HG02885 (cell line): ENCODE measurements around the gene HINT2.

Experiments
- ATAC-seq: cut with Tn5 transposase; IDR thresholded peaks from one replicate; pipeline ENCODE4 v1.9.1; 2021; ENCODE audit warnings: mild to moderate bottlenecking; ENCODE audit not compliant: unreplicated experiment, poor library complexity

Gene HINT2

DNA sequence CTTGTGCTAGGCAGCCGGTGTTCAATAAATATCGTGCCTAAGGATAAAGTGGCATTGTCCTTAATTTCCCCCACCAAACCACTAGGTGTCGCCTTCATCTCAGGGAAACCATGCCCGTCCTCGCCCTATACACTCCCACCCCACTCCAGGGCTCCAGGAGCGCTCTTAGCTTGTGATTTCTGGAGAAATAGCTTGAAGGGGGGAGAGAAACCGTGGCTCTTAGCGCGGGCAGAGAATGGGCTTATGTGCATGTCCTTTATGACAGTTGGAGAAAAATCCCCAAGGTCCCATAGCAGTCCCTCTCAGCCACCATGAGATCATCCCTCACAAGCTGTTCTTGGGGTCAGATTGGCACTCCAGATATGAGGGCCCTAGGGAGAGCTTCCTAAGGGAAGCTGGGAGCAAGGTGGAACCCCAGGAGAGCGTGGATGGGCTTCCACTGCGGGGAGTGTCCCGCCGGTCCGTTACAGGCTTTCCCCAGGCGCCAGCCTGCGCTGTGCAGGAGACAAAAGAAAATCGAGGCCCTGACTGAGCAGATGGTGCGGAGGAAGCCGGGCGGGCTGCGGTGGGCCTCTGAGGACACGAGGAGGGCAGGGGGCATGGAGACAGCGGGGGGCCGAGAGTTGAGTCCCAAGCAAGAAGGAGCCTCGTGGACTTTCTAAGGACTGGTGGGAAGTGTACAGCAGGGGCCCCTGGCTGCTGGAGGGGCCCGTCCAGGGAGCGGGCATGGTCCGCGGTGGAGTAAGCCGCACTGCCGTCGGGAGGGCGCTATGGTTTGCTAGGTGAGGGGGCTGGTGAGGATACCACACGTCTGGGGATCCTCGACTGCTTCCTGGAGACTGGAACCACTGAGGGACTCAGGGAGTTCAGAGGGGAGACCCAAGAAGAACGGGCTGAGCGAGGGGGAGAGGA is 24.2 kb downstream of the HINT2 start:
- no peak for ATAC-seq

GRCh38 chr9:35790025-35790384 is 24.8 kb downstream of the HINT2 start:
- no peak for ATAC-seq

- ATAC-seq, result no peak
Observed at GRCh38 chr9:35789541-35789940, 25.3 kb downstream of the HINT2 start.

DNA sequence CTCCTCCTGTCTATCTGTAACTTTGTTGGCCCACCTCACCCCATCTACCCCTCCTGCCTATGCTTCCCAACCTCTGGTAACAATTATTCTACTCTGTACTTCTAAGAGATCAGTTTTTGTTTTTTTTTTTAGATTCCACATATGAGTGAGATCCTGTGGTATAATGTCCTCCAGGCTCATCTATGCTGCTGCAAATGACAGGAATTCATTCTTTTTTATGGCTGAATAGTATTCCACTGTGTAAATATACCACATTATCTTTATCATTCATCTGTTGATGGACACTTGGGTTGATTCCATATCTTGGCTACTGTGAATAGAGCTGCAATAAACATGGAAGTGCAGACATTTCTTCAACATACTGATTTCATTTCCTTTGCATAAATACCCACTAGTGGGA is 31.4 kb downstream of the HINT2 start:
- ATAC-seq, result no peak

DNA sequence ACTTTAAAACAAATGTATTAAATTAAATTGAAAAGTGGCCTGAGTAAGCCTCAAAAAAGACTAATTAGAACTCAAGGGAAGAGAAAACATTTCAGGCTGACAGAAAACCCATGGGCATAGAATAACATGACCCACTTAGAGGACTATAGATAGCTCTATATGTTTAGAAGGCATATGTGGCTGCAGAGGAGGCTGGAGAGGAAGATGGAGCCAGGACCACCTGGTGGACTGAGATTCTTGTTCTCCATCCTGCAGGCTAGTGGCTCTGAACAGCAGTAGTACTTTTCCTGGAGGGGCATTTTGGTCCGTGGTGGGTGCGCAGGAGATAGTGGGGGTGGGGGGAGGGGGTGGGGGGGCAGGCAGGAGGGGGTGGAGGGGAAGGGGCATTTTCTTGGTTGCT is 33.8 kb downstream of the HINT2 start:
- no peak for ATAC-seq

- ATAC-seq, result no peak
Observed at GRCh38 chr9:35778496-35778895, 36.3 kb downstream of the HINT2 start.

DNA sequence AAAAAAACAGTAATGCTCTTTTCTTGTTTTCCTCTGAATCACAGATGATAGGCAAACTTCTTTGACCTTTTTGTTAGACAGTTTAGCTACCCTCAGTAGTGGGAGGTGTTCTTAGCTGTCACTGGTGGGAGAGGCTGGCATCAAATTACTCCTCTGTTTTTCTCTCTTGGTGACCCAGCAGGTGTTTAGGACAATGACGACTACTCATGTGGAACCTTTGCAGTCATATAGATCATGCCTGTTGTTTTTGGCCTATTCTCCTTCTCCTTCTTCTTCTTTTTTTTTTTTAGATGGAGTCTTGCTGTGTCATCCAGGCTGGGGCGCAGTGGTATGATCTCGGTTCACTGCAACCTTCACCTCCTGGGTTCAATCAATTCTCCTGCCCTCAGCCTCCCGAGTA is 38.8 kb downstream of the HINT2 start:
- ATAC-seq, result no peak

DNA sequence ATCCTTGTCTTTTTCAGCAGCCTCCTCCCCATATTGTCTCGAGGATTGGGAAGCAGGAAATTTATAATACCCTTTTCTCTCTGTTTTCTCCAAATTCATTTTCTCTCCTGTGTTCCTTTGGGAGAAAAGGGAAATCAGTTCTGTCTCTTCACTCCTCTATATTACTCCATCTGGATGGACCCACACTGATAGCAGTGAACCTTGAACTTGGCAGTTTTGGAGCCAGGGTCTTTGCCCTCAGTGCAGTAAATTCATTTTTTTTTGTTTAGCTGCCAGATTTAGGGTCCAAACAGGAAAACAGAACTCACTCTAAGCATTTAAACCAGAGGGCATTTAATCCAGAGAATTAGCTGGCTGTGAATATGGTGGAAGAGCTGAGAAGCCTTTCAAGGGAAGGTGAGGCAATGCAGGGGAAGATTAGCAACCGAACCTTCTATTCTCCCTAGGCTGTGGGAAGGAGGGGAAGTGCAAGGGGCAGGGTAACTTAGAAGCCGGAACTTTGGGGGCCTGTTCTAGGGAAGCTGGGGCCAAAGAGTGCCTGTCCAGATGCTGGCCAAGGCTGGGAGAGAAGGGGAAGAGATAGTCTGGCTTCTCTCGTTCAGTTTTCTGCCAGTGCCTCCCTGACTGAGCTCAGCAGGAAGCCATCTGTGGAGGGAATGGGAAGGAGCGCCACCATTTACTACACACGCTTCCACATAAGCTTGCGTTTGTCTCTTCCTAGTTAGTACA is 39.8 kb downstream of the HINT2 start:
- ATAC-seq, result no peak

- no peak for ATAC-seq
Observed at GRCh38 chr9:35771943-35772342, 42.9 kb downstream of the HINT2 start.

DNA sequence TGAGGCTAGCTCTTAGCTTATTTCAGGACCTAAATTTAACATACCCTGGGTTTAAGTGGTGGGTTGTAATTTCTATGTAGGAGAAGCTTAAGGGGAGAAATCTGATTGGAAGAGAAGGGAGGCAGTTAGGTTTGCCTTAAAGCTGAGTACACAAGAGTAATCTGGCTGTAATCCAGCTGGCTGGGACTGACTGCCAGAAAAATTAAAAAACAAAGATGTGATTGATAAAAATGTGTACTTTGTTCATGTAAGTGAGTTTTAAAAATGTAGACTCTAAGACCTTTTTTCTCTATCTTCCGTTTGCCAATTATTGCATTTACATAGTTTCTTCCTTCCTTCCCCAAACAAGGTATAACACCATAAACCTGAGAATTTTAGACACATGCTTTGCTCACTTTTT is 43.3 kb downstream of the HINT2 start:
- no peak for ATAC-seq

- no peak for ATAC-seq
Observed at GRCh38 chr9:35771075-35771433, 43.8 kb downstream of the HINT2 start.

GRCh38 chr9:35769763-35770162 is 45.1 kb downstream of the HINT2 start:
- ATAC-seq, result no peak

DNA sequence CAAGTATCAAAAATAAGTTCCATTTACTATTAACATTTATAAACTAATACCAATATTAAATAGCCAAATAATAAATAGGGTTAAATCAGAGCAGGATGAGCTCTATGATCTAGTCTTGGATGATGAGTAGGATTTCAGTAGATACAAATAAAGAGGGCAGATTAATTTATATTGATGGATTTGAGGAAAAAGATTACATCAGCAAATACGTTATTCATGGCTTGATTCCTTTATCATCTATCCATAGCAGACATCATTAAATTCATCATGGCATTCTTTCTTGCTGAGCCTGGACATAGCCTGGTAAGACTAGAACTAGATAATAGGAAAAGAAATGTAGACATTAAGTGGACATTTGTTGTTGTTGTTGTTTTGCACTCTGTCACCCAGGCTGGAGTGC is 47.4 kb downstream of the HINT2 start:
- ATAC-seq, result no peak

DNA sequence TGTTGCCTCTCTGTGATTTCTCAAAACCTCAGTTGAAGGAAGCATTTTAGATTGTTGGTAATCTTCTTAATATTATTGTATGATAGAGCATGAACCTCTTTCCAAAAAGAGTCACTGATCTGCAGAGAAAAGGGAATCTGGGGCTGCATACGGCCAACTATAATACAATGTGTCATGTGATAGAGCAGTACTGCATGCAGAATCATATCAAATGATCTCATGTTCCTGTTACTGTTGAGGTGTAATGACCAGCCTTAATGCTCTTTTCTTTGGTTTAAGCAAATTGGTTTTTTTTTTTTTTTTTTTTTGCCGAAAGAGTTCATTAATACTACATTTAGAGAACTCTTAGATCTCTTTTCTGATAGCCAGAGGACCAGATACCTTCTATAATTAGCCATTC is 47.8 kb downstream of the HINT2 start:
- ATAC-seq, result no peak

DNA sequence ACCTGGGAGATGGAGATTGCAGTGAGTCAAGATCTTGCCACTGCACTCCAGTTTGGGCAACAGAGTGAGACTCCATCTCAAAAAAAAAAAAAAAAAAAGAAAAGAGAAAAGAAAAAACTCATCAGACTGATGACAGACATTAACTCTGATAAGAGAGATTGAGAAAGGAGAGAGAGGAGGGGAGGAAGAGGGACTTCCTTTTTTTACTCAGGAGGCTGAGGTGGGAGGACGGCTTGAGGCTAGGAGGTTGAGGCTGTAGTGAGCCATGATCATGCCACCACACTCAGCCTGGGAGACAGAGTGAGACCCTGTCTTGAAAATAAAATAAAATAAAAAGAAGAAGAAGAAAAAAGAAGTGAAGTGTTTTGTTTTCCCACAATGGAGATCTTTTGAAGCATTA is 51.0 kb downstream of the HINT2 start:
- ATAC-seq, result no peak

DNA sequence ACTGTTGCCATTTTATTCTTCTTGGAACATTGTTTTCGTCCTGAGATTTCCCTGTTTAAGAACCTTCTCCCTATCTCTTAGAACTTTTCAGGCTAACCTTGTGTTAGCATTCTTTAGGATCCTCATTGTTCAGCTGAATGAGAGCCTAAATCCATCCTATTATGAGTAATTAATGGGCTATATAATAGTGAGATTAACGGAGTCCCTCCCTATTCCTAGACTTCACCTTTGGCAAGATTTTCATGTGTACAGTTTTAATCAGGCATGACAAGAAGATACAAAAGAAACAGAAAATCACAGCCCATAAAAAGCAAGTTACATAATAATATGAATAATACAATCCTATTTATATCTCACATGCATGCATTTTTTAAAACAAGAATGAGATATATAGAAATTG is 51.7 kb downstream of the HINT2 start:
- no peak for ATAC-seq
